K562 (cell line): Measurements from ENCODE around the gene SLC6A6.

Experiments used
- EZH2 ChIP-seq: IDR thresholded peaks from 2 replicates; pipeline ENCODE4 v1.6.1; 2012; ENCODE audit warnings: low read depth, mild to moderate bottlenecking, inconsistent platforms, low read length, borderline replicate concordance
- JUND ChIP-seq, 2 experiments: IDR thresholded peaks; 2 replicates in 1 of 2; 3 replicates in 1 of 2; pipeline ENCODE4 v1.6.1; 2011; ENCODE audit warnings: borderline replicate concordance in 2 of 2, low read depth in 2 of 2, low read length in 2 of 2, improper control_type of control experiment in 1 of 2, missing biosample characterization in 1 of 2, missing genetic modification characterization in 1 of 2, missing genetic modification reagents in 1 of 2
- RCOR1 ChIP-seq, 2 experiments: IDR thresholded peaks; 2 replicates each; pipeline ENCODE4 v1.6.1; 2012; ENCODE audit warnings: low read depth in 2 of 2, low read length in 2 of 2, borderline replicate concordance in 1 of 2, improper control_type of control experiment in 1 of 2
- SAFB2 ChIP-seq: fragments of 200-400 bp; formaldehyde crosslinking; IDR thresholded peaks from 2 replicates; pipeline ENCODE4 v1.6.1; 2018; ENCODE audit warnings: borderline replicate concordance, low read length, low read depth, moderate library complexity; ENCODE audit not compliant: severe bottlenecking
- TAF1 ChIP-seq: IDR thresholded peaks from 2 replicates; pipeline ENCODE4 v1.6.1; 2011; ENCODE audit warnings: mild to moderate bottlenecking, low read length, moderate library complexity; ENCODE audit not compliant: insufficient read depth, control insufficient read depth, severe bottlenecking; ENCODE audit errors: extremely low read depth
- ZNF174 ChIP-seq: fragments of 250-450 bp; sonication (Bioruptor Pico); IDR thresholded peaks from 2 replicates; pipeline ENCODE4 v1.4.0; 2020; ENCODE audit warnings: mild to moderate bottlenecking
- ZNF76 ChIP-seq: fragments of 250-450 bp; sonication (Bioruptor Pico); IDR thresholded peaks from 2 replicates; pipeline ENCODE4 v1.4.0; 2020; ENCODE audit warnings: mild to moderate bottlenecking, moderate library complexity, borderline replicate concordance
- TF ChIP-seq, protein P1 (sequence below): fragments of 250-450 bp; sonication (Bioruptor Pico); IDR thresholded peaks from 2 replicates; pipeline ENCODE4 v1.8.0; 2021; ENCODE audit warnings: moderate library complexity, mild to moderate bottlenecking, inconsistent platforms
- TF ChIP-seq, protein P2 (sequence below): sonication (generic); formaldehyde crosslinking; IDR thresholded peaks from 2 replicates; pipeline ENCODE4 v1.8.0; 2022; ENCODE audit warnings: missing genetic modification reagents, mild to moderate bottlenecking, borderline replicate concordance
- TF ChIP-seq, protein P3 (sequence below), 3 experiments: IDR thresholded peaks in 2 of 3; conservative IDR thresholded peaks in 1 of 3; 2 replicates each; pipeline ENCODE4 v1.5.1; 2011 to 2012; ENCODE audit warnings: low read length in 3 of 3, mild to moderate bottlenecking in 3 of 3, control low read depth in 2 of 3, improper control_type of control experiment in 1 of 3, inconsistent platforms in 1 of 3, low read depth in 1 of 3, mixed read lengths in 1 of 3, moderate library complexity in 1 of 3; ENCODE audit not compliant: insufficient read depth in 2 of 3
- TF ChIP-seq, protein P4 (sequence below): sonication (generic); formaldehyde crosslinking; IDR thresholded peaks from 2 replicates; pipeline ENCODE4 v1.8.1; 2023; ENCODE audit warnings: mild to moderate bottlenecking, missing genetic modification reagents
- TF ChIP-seq, protein P5 (sequence below), 2 experiments: fragments of 450-650 bp; formaldehyde crosslinking in 1 of 2; IDR thresholded peaks; 2 replicates each; pipeline versions ENCODE4 v1.4.0 to v1.6.1; 2014 to 2020; ENCODE audit warnings: mild to moderate bottlenecking in 2 of 2, borderline replicate concordance in 1 of 2, low read depth in 1 of 2

DNA sequence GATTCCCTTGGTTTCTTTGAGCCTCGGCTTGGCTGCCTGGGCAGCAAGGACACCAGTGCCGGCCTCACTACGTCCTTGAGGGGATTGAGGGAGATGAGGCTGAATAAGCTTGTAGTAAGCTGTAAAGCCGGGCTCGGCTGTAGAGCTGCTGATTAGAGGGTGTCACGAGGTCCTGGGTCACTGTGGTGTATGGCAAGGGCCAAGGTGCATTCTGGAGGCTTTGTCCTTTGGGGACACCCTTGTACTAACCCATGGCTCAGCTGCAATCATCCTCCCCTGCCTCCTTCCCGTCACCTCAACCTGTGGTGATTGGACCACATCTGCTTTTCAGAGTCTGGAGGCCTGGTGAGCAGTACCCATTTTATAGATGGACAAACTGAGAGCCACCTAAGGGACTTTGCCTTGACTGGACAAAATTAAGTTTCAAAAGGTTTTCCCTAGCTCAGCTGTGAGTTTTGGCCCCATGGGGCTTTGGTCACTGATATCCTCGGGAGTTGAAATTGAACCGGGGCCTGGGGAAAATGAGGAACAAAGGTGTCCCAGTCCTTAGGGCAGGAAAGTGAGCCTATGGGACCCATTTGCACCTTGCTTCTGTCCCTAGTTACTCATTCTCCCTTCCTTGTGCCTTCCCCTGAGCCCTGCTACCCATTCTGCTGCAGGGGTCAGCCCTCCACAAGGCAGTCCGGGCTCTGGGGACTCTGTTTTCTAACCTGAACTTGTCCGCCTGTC, 2.4 kb downstream of the SLC6A6 start:
- TF ChIP-seq TAF1 (no peak), RCOR1 (IDR thresholded peaks at IDR 0.05; ENCODE audit: borderline replicate concordance in 1 of 2, low read depth in 2 of 2, low read length in 2 of 2) (peak; percentile 87 to 94), SAFB2 (no peak), ZNF174 (CRISPR knock-in tag) (no peak), JUND (IDR thresholded peaks at IDR 0.05; ENCODE audit: borderline replicate concordance, low read depth, low read length) (no peak), JUND (tag; IDR thresholded peaks at IDR 0.05; ENCODE audit: borderline replicate concordance, low read depth, low read length) (peak; percentile 26; the same call in 2 of the 3 replicates), EZH2 (no peak), ZNF76 (CRISPR knock-in tag) (no peak)
- TF ChIP-seq, protein P1, sequence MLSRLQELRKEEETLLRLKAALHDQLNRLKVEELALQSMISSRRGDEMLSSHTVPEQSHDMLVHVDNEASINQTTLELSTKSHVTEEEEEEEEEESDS (CRISPR knock-in tag): no peak
- TF ChIP-seq, protein P2, sequence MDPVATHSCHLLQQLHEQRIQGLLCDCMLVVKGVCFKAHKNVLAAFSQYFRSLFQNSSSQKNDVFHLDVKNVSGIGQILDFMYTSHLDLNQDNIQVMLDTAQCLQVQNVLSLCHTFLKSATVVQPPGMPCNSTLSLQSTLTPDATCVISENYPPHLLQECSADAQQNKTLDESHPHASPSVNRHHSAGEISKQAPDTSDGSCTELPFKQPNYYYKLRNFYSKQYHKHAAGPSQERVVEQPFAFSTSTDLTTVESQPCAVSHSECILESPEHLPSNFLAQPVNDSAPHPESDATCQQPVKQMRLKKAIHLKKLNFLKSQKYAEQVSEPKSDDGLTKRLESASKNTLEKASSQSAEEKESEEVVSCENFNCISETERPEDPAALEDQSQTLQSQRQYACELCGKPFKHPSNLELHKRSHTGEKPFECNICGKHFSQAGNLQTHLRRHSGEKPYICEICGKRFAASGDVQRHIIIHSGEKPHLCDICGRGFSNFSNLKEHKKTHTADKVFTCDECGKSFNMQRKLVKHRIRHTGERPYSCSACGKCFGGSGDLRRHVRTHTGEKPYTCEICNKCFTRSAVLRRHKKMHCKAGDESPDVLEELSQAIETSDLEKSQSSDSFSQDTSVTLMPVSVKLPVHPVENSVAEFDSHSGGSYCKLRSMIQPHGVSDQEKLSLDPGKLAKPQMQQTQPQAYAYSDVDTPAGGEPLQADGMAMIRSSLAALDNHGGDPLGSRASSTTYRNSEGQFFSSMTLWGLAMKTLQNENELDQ: no peak
- TF ChIP-seq, protein P3, sequence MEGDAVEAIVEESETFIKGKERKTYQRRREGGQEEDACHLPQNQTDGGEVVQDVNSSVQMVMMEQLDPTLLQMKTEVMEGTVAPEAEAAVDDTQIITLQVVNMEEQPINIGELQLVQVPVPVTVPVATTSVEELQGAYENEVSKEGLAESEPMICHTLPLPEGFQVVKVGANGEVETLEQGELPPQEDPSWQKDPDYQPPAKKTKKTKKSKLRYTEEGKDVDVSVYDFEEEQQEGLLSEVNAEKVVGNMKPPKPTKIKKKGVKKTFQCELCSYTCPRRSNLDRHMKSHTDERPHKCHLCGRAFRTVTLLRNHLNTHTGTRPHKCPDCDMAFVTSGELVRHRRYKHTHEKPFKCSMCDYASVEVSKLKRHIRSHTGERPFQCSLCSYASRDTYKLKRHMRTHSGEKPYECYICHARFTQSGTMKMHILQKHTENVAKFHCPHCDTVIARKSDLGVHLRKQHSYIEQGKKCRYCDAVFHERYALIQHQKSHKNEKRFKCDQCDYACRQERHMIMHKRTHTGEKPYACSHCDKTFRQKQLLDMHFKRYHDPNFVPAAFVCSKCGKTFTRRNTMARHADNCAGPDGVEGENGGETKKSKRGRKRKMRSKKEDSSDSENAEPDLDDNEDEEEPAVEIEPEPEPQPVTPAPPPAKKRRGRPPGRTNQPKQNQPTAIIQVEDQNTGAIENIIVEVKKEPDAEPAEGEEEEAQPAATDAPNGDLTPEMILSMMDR (IDR thresholded peaks at IDR 0.05 in 2 of 3, conservative IDR thresholded peaks at IDR 0.05 in 1 of 3; ENCODE audit: insufficient read depth in 2 of 3, low read depth in 1 of 3, low read length in 3 of 3): no peak
- TF ChIP-seq, protein P4, sequence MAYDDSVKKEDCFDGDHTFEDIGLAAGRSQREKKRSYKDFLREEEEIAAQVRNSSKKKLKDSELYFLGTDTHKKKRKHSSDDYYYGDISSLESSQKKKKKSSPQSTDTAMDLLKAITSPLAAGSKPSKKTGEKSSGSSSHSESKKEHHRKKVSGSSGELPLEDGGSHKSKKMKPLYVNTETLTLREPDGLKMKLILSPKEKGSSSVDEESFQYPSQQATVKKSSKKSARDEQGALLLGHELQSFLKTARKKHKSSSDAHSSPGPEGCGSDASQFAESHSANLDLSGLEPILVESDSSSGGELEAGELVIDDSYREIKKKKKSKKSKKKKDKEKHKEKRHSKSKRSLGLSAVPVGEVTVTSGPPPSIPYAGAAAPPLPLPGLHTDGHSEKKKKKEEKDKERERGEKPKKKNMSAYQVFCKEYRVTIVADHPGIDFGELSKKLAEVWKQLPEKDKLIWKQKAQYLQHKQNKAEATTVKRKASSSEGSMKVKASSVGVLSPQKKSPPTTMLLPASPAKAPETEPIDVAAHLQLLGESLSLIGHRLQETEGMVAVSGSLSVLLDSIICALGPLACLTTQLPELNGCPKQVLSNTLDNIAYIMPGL (CRISPR knock-in tag): no peak
- TF ChIP-seq, protein P5, sequence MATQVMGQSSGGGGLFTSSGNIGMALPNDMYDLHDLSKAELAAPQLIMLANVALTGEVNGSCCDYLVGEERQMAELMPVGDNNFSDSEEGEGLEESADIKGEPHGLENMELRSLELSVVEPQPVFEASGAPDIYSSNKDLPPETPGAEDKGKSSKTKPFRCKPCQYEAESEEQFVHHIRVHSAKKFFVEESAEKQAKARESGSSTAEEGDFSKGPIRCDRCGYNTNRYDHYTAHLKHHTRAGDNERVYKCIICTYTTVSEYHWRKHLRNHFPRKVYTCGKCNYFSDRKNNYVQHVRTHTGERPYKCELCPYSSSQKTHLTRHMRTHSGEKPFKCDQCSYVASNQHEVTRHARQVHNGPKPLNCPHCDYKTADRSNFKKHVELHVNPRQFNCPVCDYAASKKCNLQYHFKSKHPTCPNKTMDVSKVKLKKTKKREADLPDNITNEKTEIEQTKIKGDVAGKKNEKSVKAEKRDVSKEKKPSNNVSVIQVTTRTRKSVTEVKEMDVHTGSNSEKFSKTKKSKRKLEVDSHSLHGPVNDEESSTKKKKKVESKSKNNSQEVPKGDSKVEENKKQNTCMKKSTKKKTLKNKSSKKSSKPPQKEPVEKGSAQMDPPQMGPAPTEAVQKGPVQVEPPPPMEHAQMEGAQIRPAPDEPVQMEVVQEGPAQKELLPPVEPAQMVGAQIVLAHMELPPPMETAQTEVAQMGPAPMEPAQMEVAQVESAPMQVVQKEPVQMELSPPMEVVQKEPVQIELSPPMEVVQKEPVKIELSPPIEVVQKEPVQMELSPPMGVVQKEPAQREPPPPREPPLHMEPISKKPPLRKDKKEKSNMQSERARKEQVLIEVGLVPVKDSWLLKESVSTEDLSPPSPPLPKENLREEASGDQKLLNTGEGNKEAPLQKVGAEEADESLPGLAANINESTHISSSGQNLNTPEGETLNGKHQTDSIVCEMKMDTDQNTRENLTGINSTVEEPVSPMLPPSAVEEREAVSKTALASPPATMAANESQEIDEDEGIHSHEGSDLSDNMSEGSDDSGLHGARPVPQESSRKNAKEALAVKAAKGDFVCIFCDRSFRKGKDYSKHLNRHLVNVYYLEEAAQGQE (IDR thresholded peaks at IDR 0.05; ENCODE audit: borderline replicate concordance): no peak
- TF ChIP-seq, protein P5 (CRISPR knock-in tag; IDR thresholded peaks at IDR 0.05; ENCODE audit: low read depth): no peak
